Activated CD8-positive, alpha-beta memory T cell treated with anti-CD3 and anti-CD28 coated beads for 36 hours (primary cell): Measurements from ENCODE around the gene ACER1. TPM values are rescaled to one million over a fixed set of nuclear protein-coding genes. Genes with fewer than 3 reads are reported as not detected.

Experiments
- CTCF ChIA-PET: fragments of 350-600 bp; sonication (Branson Sonifier 250); formaldehyde crosslinking; loops from one replicate; lab custom pipeline; 2021; ENCODE audit warnings: antibody characterized with exemption; lab: Charles Lee
- POLR2A ChIA-PET: fragments of 350-600 bp; sonication (Branson Sonifier 250); formaldehyde crosslinking; loops from one replicate; lab custom pipeline; 2021; ENCODE audit warnings: antibody characterized with exemption; lab: Charles Lee
- total RNA-seq, 2 experiments: library from RNA; stranded (reverse); gene quantifications; one replicate each; pipeline ENCODE4 v1.2.3, GENCODE V29; 2021

The ACER1 gene
- total RNA-seq, result not detected

GRCh38 chr19:6333439-6333838, at the start of gene ACER1:
TSS of gene ACER1 (minus strand) at chr19:6333612. CDS start at chr19:6333551, 61 bp downstream.
- POLR2A ChIA-PET, result no interaction called here
- CTCF ChIA-PET, result no interaction called here

GRCh38 chr19:6383188-6383587, 49.8 kb upstream of the ACER1 start:
- ChIA-PET POLR2A (no interaction called here), CTCF (no interaction called here)

GRCh38 chr19:6381030-6381750, 47.8 kb upstream of the ACER1 start:
- ChIA-PET POLR2A (no interaction called here), CTCF (no interaction called here)

GRCh38 chr19:6379744-6380143, 46.3 kb upstream of the ACER1 start:
- ChIA-PET POLR2A (no interaction called here), CTCF (no interaction called here)

GRCh38 chr19:6378486-6378885, 45.1 kb upstream of the ACER1 start:
- POLR2A ChIA-PET, result no interaction called here

GRCh38 chr19:6378041-6378440, 44.6 kb upstream of the ACER1 start:
- POLR2A ChIA-PET, result no interaction called here
- CTCF ChIA-PET, result interaction anchor here (1.1 kb wide), 1 partner anchor 10 kb away, joined by 4 read pairs; no protein-coding TSS in a partner anchor

More at GRCh38 chr19:6378486-6378885, 45.1 kb upstream of the ACER1 start:
- CTCF ChIA-PET, result interaction anchor here (0.5 kb wide), 1 partner anchor 296 kb away, joined by 4 read pairs; no protein-coding TSS in a partner anchor

GRCh38 chr19:6376512-6377190, 43.2 kb upstream of the ACER1 start:
- ChIA-PET CTCF (interaction anchor here (1.1 kb wide), 1 partner anchor 12 kb away, joined by 4 read pairs; no protein-coding TSS in a partner anchor), POLR2A (no interaction called here)

GRCh38 chr19:6375411-6376010, 42.1 kb upstream of the ACER1 start, which contains the start of gene PSPN:
TSS of gene PSPN (minus strand) at chr19:6375933. CDS start at chr19:6375849, 84 bp downstream.
- POLR2A ChIA-PET, result no interaction called here
- CTCF ChIA-PET, result no interaction called here

GRCh38 chr19:6374711-6375410, 41.4 kb upstream of the ACER1 start:
- CTCF ChIA-PET, result no interaction called here
- POLR2A ChIA-PET, result no interaction called here

GRCh38 chr19:6374161-6374709, 40.8 kb upstream of the ACER1 start:
- POLR2A ChIA-PET, result interaction anchor here (2.0 kb wide), 1 partner anchor 12 kb away, joined by 19 read pairs; the partner anchor contains the start of gene CLPP
- CTCF ChIA-PET, result interaction anchor here (1.1 kb wide), 1 partner anchor 156 kb away, joined by 4 read pairs; no protein-coding TSS in a partner anchor

GRCh38 chr19:6373813-6374108, 40.3 kb upstream of the ACER1 start:
- CTCF ChIA-PET, result interaction anchor here (1.1 kb wide), 1 partner anchor 155 kb away, joined by 4 read pairs; no protein-coding TSS in a partner anchor

GRCh38 chr19:6373096-6373812, 39.8 kb upstream of the ACER1 start:
- ChIA-PET CTCF (interaction anchor here (1.1 to 1.6 kb wide), 3 partner anchors 10 to 155 kb away, joined by 4 to 10 read pairs (median 5); partner anchors contain the start of gene CLPP), POLR2A (interaction anchor here (0.5 to 2.0 kb wide), 7 partner anchors 11 to 1405 kb away, joined by 3 to 19 read pairs (median 4); partner anchors contain the start of genes CLPP and KDM4B)

More at GRCh38 chr19:6373813-6374108, 40.3 kb upstream of the ACER1 start:
- POLR2A ChIA-PET, result interaction anchor here (0.7 to 2.0 kb wide), 2 partner anchors 12 to 15 kb away, joined by 8 to 19 read pairs; partner anchors contain the start of gene CLPP

- POLR2A ChIA-PET, result interaction anchor here (0.5 to 2.0 kb wide), 10 partner anchors 9 to 1404 kb away, joined by 3 to 19 read pairs (median 4); partner anchors contain the start of genes CLPP, KDM4B and KHSRP
Observed at GRCh38 chr19:6372594-6373095, 39.2 kb upstream of the ACER1 start, which contains the start of gene ALKBH7. TSS of gene ALKBH7 (plus strand) at chr19:6372794. CDS start at chr19:6372821, 27 bp downstream.

GRCh38 chr19:6364353-6364752, 30.9 kb upstream of the ACER1 start:
- CTCF ChIA-PET, result interaction anchor here (1.8 kb wide), 1 partner anchor 8 kb away, joined by 5 read pairs; the partner anchor contains the start of gene ALKBH7
- POLR2A ChIA-PET, result interaction anchor here (0.6 to 1.6 kb wide), 3 partner anchors 8 to 286 kb away, joined by 3 to 4 read pairs (median 3); partner anchors contain the start of genes ALKBH7 and KHSRP

More at GRCh38 chr19:6372594-6373095, 39.2 kb upstream of the ACER1 start, which contains the start of gene ALKBH7:
- CTCF ChIA-PET, result interaction anchor here (0.5 to 1.6 kb wide), 6 partner anchors 9 to 154 kb away, joined by 3 to 10 read pairs (median 4); partner anchors contain the start of gene CLPP

- ChIA-PET POLR2A (interaction anchor here (1.0 to 2.6 kb wide), 2 partner anchors 9 to 11 kb away, joined by 3 to 19 read pairs; partner anchors contain the start of gene ALKBH7), CTCF (interaction anchor here (1.8 kb wide), 1 partner anchor 10 kb away, joined by 5 read pairs; the partner anchor contains the start of gene ALKBH7)
Observed at GRCh38 chr19:6362351-6362801, 29.0 kb upstream of the ACER1 start.

- CTCF ChIA-PET, result no interaction called here
Observed at GRCh38 chr19:6362027-6362350, 28.6 kb upstream of the ACER1 start.

GRCh38 chr19:6360857-6361216, 27.4 kb upstream of the ACER1 start:
- ChIA-PET CTCF (interaction anchor here (0.5 to 2.1 kb wide), 2 partner anchors 12 to 120 kb away, joined by 3 to 10 read pairs; partner anchors contain the start of gene ALKBH7), POLR2A (interaction anchor here (0.7 to 2.6 kb wide), 5 partner anchors 10 to 64 kb away, joined by 3 to 19 read pairs (median 4); partner anchors contain the start of genes ALKBH7 and KHSRP)

More at GRCh38 chr19:6362027-6362350, 28.6 kb upstream of the ACER1 start:
- POLR2A ChIA-PET, result interaction anchor here (2.6 kb wide), 1 partner anchor 11 kb away, joined by 19 read pairs; the partner anchor contains the start of gene ALKBH7
